Bronchial epithelial cell (primary cell): Measurements from ENCODE around the gene KIF17. TPM values are rescaled to one million over a fixed set of nuclear protein-coding genes. Genes with fewer than 3 reads are reported as not detected.
"Not testable (repeated sequence)": the region's sequence is repeated elsewhere in the genome, so short reads cannot be mapped to it uniquely, and the experiment has no call there.

Experiments used
- DNase-seq: peaks from one replicate; pipeline ENCODE4 v3.0.0-alpha.2; 2010; ENCODE audit warnings: low read depth
- FAIRE-seq: peaks from 2 replicates; lab custom pipeline; 2011; peaks lifted over from hg19 to GRCh38; lab: Jason Lieb, UNC
- H3K27me3 ChIP-seq: 2 replicates; pipeline ENCODE4 v1.5.1; 2011; ENCODE audit warnings: low read length; ENCODE audit not compliant: control insufficient read depth, insufficient read depth
- H3K36me3 ChIP-seq: 2 replicates; pipeline ENCODE4 v1.5.1; 2011; ENCODE audit warnings: low read length; ENCODE audit not compliant: control insufficient read depth, insufficient read depth
- H3K4me3 ChIP-seq: 2 replicates; pipeline ENCODE4 v1.5.1; 2011; ENCODE audit warnings: mild to moderate bottlenecking, low read depth, low read length, control low read depth
- CTCF ChIP-seq: IDR thresholded peaks from 2 replicates; pipeline ENCODE4 v1.5.1; 2011; ENCODE audit warnings: mild to moderate bottlenecking, moderate library complexity, low read length, control low read depth, inconsistent platforms; ENCODE audit not compliant: insufficient read depth, severe bottlenecking
- total RNA-seq: library from RNA; depleted of rRNA; stranded (reverse); fragments of >200 nt; gene quantifications from 2 replicates; pipeline ENCODE4 v1.2.1, GENCODE V29; 2014

Gene KIF17
- total RNA-seq, 1 donor from 2014 or later: 3.2 TPM

- FAIRE-seq: peak; percentile 85
- Histone ChIP-seq H3K4me3 (no peak overlapping the region), H3K27me3 (no peaks in the 10 kb centered on the region), H3K36me3 (no peaks in the 10 kb centered on the region)
- DNase-seq: no peak
- no peak for TF ChIP-seq CTCF
Measured at GRCh38 chr1:20681999-20682398, 35.8 kb downstream of the KIF17 start.

GRCh38 chr1:20680269-20680668 lies 37.5 kb downstream of the KIF17 start:
- DNase-seq (no peak), FAIRE-seq (no peak)
- H3K36me3 ChIP-seq: no peaks in the 10 kb centered on the region
- TF ChIP-seq CTCF: no peak
- no peak overlapping the region for H3K4me3 ChIP-seq
- H3K27me3 ChIP-seq: no peaks in the 10 kb centered on the region

GRCh38 chr1:20678599-20678998 lies 39.2 kb downstream of the KIF17 start:
- no peak for TF ChIP-seq CTCF
- no peak for FAIRE-seq
- Histone ChIP-seq H3K27me3 (no peaks in the 10 kb centered on the region), H3K4me3 (no peak overlapping the region), H3K36me3 (no peaks in the 10 kb centered on the region)
- no peak for DNase-seq

GRCh38 chr1:20673626-20674025 lies 44.2 kb downstream of the KIF17 start:
- not testable (repeated sequence) for H3K36me3 ChIP-seq, H3K27me3 ChIP-seq, H3K4me3 ChIP-seq, DNase-seq, FAIRE-seq

- no peak for TF ChIP-seq CTCF
- Histone ChIP-seq H3K36me3 (no peaks in the 10 kb centered on the region), H3K4me3 (no peak overlapping the region), H3K27me3 (no peaks in the 10 kb centered on the region)
- DNase-seq (no peak), FAIRE-seq (no peak)
Measured at GRCh38 chr1:20672265-20672632, 45.6 kb downstream of the KIF17 start.

GRCh38 chr1:20670936-20671335 lies 46.9 kb downstream of the KIF17 start:
- Histone ChIP-seq H3K4me3 (no peak overlapping the region), H3K27me3 (no peaks in the 10 kb centered on the region), H3K36me3 (no peaks in the 10 kb centered on the region)
- TF ChIP-seq CTCF: no peak
- FAIRE-seq: no peak
- DNase-seq: no peak

- H3K36me3 ChIP-seq: no peaks in the 10 kb centered on the region
- TF ChIP-seq CTCF: no peak
- FAIRE-seq (no peak), DNase-seq (no peak)
- no peaks in the 10 kb centered on the region for H3K27me3 ChIP-seq
- no peak overlapping the region for H3K4me3 ChIP-seq
Measured at GRCh38 chr1:20668581-20668980, 49.2 kb downstream of the KIF17 start.
